ENCODE measurements around the gene SLC38A11.
"Not testable (repeated sequence)": the region's sequence is repeated elsewhere in the genome, so short reads cannot be mapped to it uniquely, and the experiment has no call there.

SLC38A11 gene

DNA sequence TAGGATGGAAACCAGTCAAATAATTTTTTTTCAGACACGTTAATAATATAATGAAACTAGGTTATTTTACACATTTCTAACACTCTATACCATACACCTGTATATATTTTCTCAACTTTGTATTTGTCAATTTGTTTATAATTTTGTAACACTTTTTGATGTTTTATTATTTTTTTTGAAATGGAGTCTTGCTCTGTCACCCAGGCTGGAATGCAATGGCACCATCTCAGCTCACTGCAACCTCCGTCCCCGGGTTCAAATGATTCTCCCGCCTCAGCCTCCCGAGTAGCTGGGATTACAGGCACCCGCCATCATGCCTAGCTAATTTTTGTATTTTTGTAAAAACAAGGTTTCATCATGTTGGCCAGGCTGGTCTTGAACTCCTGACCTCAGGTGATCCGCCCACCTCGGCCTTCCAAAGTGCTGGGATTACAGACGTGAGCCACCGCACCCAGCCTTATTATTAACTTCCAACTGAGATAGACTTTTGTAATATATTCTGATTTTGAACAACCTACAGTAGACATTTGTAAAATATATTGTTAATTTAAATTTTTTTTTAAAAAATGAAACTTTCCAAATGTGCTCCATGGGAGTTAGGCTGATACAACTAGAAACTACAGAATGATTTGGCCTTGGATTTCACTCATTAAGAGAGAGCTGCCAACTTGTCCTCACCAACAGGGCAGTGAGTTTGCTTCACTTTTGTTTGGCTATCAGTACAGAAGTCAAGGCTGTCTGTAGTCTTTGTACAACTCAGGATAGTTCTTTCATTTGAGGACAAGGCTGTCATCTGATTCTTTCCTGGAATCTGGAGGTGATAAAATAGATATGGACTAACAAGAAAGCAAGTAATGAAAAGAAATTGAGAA is 79.8 kb downstream of the SLC38A11 start:
- no peak for DNase-seq

DNA sequence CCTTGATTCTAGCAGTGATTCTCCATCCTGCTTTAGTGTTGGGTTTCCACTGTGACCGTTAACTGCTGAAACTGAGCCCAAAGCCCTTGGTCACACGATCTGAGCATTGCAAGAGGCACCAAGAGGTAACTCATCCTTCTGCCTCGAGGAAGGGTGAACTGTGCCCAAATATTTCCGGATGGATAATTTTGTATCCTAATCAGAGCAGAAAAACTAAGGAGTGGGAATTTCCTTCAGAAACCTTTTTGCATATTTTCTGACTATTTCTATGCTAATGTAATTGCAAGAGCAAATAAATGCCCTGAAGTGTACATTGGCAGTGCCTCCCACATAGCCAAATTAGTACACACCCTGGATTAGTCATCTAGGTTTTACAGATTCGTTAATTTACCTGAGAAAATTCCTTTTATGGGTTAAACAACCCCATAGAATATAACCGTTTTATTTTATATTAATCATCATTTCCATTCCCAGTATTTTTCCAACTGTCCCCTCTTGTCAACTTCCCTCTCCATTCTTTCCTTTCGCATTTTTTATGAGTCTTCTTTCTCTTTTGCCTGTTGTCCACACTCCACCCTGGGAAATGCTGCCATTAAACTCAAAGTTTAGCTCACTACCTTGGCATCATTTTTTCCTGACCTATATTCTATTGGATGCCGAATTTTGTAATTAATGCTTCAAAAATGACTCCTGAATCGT is 82.0 kb downstream of the SLC38A11 start:
- no peak for DNase-seq

DNA sequence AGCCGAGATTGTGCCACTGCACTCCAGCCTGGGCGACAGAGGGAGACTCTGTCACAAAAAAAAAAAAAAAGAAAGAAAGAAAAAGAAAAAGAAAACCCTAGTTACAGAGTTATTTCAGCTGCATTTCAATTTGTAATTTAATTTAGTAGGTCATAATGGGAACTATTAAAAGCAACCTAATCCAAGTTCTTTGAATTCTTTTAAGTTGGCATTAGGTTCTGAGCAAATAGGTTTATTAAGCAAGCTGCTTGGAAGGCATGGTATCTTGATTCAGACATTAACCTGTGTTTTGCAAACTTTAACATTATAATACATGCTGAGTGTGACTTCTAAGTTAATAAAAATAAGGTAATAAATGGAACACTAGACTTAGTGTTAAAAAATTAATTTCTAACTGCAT is 83.9 kb downstream of the SLC38A11 start:
- no peak for DNase-seq

DNA sequence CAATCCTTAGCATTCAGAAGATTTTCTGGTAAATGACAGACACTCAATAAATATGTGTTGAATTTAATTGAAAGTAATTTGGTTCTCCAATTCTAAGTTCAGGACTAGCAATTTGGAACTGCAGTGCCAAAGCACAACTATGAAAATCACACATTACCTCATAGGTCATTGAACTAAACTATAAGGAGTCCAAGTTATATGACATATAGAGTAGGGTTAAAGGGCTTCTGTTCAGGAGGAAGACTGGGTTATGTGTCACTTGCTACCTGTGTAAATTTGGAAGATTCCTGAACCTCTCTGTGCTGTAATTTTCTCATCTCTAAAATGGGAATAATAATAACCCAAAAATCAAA is 85.9 kb downstream of the SLC38A11 start:
- DNase-seq, result no peak

DNA sequence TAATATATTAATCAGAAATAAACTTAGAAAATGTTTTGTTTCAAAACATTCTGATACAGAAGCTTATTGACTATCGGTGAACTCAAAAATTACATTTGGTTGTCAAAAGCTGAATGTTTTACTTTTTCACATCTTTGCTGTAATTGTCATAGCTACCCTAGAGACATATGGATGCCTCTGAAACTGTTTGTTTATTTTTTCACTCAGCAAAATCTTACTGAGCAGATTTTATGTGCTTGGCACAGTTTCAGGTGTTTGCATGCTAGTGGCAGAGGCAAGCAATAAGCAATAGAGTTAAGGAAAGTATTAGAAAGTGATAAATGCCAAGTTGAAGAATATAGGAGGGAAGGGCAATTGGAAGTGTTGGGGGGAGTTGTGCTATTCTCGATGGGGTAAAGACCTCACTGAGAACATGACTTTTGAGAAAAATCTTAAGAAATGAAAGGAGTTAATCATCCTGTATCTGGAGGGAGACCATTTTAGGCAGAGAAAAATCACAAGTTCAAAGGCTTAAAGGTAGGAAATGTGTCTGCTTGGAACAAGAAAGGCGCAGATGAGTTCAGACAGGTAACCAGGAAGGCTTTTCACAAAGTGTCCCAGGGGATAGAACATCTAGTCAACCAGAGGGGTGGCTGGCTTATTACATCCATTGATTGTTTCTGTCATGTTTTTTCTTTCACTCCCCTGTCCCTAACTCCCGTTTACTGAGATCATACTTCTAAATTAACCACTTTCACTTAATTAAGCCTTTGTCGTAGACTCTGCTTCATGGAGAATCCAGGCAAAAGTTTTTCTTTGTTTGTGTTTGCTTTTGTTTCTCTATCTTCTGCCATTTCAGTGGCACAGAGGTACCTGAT is 86.5 kb downstream of the SLC38A11 start:
- no peak for DNase-seq

DNA sequence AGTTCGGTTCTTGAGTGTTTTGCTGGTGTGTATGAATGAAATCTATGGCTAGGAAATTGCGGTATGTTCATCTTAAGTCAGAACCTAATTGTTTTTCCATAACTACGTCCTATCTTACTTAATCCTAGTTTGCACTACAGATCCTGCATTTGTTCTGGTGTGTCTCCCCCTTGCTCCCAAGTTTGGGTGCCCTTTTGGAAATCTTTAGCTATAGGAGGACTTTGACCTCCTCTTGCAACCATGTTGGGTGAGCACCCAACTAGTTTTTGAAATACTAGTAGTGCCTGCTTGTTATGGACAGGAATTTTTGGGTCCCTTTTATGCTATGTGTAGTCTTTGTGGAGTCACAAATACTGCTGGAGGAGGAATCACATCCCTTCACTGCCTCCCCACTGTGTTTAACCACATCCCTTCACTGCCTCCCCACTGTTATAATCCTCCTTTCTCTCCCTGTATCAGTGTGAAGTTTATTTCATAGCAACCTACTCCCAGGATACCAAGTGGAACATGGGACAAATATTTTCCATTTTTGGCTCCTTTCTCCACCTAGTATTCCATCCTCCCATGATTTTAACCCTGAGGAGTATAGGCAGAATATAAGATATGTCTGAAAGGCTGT is 87.4 kb downstream of the SLC38A11 start:
- no peak for DNase-seq

DNA sequence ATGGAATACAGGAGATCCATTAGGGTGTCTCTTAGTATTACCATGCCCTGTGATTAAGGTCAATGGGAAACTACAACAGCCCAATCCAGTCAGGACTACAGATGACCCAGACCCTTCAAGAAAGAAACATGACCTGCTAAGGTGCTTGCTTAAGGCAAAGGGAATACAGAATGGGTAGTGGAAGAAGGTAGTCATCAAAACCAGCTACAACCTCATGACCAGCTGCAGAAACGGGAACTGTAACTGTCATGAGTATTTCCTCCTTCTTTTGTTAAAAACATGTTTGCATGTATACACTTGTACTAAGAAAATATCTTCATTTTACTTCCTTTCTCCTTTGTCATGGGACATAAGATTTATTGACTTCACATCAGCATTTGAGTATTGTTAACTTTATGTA is 88.9 kb downstream of the SLC38A11 start:
- DNase-seq, result not testable (repeated sequence)

DNA sequence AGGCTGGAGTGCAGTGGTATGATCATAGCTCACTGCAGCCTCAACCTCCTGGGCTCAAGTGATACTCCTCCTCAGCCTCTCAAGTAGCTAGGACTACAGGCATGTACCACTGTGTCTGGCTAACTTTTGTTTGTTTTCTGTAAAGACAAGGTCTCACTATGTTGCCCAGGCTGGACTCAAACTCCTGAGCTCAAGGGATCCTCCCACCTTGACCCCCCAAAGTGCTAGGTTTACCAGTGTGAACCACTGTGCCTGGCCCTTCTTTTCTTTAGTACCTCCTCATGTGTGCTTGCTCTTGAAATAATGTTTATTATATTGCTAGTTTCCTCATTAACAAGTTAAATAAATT is 94.7 kb downstream of the SLC38A11 start:
- DNase-seq, result no peak

DNA sequence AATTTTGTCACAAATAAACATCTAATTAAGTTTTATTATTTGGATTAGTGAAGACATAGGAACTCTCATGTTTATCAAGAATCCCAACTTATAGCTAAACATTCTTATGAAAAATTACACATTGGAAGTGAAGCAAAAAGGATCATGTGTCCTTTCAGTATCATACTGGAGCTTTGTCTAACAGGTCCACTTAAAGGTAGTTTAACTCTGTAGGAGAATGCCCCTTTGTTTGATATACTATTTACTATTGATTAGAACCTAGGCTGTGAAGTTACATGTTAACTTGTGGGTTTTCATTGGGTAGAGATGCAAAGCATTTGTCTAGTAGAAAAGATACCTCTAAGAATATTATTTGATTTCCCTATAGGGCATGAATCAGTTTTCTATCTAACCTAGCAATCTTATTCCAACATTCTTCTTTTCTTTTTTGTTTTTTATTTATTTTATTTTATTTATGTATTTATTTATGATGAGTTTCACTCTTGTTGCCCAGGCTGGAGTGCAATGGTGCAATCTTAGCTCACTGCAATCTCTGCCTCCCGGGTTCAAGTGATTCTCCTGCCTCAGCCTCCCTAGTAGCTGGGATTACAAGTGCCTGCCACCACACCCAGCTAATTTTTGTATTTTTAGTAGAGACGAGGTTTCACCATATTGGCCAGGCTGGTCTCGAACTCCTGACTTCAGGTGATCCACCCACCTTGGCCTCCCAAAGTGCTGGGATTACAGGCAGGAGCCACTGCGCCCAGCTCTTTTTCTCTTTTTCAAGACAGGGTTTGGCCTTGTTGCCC is 95.2 kb downstream of the SLC38A11 start:
- not testable (repeated sequence) for DNase-seq

DNA sequence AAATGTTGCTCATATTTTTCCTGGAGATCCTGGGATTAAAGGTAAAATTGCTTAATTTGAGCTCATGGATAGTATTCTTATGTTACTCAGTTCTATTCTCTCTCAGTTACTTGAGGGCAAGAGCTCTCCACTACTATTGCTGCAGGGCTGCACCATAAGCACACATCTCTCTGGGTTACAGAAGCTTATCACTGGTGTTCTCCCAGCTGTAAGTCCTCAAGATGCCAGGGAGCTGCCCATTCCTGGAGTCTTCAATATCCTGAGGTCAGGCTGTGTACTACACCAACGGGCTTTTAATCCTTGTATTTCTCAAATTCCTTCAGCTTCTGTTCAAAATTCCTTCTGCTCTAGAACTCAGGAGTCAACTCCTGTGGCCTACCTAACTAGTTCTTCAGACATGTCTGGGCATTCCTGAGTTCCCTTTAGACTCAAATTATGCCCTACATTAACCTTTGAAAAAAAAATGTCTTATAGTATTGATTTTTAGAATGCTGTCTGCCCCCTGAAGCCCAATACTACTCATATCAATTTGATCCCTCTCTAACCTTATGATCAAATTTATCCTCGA is 96.0 kb downstream of the SLC38A11 start:
- no peak for DNase-seq

DNA sequence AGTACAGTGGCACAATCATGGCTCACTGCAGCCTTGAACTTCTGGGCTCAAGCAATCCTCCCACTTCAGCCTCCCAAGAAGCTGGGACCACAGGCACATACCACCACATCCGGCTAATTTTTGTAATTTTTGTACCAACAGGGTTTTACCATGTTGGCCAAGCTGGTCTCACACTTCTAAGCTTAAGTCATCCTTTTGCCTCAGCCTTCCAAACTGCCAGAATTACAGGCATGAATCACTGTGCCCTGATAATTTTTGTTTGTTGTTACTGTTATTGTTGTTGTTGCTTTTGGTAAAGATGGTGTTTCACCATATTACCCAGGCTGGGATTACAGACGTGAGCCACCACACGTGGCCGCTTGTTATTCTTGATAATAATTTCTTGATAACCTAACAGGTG is 103.2 kb downstream of the SLC38A11 start:
- no peak for DNase-seq

DNA sequence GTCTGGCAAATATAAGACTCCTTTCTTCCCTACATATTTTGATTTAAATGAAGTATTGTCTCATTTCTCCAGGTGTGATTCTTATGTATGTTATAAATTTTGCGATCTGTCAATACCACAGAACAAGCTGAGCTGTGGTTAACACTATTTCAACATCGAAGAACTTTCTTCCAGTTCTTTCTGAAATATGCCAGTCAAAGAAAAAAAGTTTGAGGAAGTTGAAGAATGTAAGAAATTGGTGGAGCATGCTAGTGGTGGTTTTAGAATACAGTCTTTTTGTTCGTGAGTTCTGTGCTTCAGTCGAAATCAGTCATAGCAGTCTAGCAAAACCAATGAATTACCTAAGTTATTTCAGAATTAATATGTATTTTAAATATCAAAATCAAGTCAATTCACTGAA is 105.1 kb downstream of the SLC38A11 start:
- no peak for DNase-seq

DNA sequence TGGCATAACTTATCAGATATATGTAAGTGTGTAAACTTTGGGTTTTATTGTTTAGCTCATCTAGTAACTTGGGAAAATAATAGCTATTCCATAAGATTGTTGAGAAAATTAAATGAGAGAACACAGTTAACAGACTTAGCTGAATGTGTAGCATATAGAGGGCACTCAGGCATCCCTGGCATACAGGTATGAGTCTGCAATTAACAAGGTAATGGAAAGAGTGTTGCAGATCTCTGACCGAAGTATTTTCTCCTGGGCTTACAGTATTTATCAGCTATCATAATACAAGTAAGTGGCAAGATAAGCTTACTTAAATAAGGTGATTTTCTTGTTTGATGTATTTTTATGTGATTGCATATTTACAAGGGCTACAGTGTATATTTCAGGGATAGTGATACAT is 105.8 kb downstream of the SLC38A11 start:
- no peak for DNase-seq

DNA sequence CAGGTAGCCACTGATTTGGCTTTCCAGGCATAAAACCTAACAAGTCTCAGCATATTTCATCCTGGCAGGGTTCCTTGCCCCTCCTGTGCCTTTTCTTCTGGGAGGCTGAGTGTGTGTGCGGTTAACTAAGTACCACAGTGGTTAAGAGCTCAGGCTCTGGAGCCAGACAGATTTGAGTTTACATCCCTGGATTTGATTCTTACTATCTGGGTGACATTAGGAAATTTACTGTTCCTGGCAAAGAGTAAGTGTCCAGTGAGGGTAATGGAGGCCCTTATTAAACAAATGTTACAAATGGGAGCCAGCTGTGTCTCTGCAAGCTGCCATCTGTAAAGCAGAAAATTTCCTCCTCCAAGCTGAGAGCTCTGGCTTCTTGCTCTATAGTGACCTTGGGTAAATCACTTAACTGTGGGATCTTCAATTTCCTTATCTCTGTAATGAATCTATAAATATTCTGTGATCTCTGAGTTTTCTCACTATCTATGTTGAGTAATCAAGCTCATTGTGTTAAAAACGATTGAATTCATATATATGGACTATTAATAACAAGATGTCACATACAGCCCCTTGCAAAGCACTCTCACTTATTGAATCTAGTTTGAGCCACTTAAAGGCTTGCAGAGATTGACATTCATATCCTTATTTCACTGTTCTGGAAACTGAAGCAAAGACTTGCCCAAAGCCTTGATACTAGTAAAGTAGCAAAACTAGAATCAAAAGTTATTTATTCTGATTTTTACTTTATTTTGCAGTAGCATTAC is 107.2 kb downstream of the SLC38A11 start:
- DNase-seq, result no peak

DNA sequence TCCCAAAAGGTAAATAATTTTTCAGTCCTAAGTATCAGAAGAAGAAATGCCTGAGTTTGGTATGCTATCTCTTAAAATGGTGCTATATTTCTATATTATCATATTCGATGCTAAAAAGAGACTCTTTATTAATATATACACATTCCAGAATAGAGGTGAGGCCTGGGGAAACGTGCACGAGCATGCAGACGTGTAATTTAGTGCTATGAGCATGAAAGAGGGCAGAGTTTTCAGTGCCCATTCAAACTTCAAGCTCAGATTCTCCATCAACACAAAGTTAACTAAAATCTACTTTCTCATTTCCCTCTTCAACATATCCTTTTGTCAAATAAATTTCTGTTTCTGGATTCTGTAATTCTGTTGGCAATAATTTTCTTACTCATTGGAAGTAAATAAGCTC is 108.0 kb downstream of the SLC38A11 start:
- DNase-seq, result no peak

DNA sequence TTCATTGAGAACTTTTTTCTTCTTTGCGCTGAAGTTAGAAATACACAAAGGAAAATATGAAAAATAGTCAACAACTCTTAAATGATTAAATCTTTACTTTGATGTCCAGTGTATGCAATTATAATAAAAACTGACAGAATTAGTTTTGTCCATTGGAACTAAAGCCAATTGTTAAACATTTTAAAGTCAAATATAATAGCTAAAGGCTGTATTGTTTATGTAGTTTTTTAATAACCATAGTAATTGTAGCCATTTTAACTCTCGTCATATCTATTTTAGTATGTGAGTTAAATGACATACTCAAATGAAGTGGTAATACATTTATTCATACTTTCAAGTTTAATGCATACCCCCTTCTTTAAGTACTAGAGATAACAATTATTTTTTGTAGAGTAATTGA is 109.0 kb downstream of the SLC38A11 start:
- no peak for DNase-seq
